ENCODE data around the gene ALKBH8. TPM values are rescaled to one million over a fixed set of nuclear protein-coding genes. Genes with fewer than 3 reads are reported as not detected.
A peak's percentile ranks its signal among the peaks of the same experiment; 100 is the strongest.
"Not testable (repeated sequence)": the region's sequence is repeated elsewhere in the genome, so short reads cannot be mapped to it uniquely, and the experiment has no call there.

Gene ALKBH8
- total and polyA plus RNA-seq, 4 experiments from 2014 or later: 3.5 to 15.2 (median 13.2) TPM

DNA sequence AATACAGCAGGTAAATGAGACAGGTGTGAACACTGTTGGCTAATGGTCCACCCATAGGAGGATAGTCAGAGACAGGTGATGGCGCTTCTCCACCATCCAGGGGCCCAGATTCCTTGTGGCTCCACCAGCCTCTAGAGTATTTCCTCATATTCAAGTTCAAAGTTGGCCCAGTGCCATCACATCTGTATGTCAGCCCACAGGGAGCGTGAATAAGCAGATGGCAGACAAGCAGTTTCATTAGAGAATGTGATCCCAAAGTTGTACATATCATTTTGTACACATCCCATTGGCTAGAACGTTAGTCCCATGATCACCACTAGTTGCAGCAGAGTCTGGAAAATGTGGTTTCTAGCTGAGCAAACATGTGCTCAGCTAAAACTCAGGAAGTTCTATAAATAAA lies 96.9 kb downstream of the ALKBH8 start:
- POLR2A ChIA-PET (ENCODE audit: partially characterized antibody): no interaction called here
- CTCF ChIA-PET (ENCODE audit: partially characterized antibody): no interaction called here
- no peak overlapping the region for H3K4me3 ChIP-seq (ENCODE audit: low read length in 2 of 2)
- Mint-ChIP-seq H3K36me3 (no peaks in the 10 kb centered on the region), H3K4me1 (no peaks in the 10 kb centered on the region), H3K27ac (no peak overlapping the region), H3K9me3 (peaks cover 2 to 10% (median 5%) of the 10 kb centered on the region in 8 donors), H3K4me3 (no peak overlapping the region), H3K27me3 (peaks cover 25 to 33% of the 10 kb centered on the region in 2 donors)
- no peaks in the 10 kb centered on the region for H3K4me1 ChIP-seq (ENCODE audit: insufficient read depth, low read length)
- no peak overlapping the region for H3K27ac ChIP-seq (ENCODE audit: low read depth, low read length)
- H3K9me3 ChIP-seq (ENCODE audit: control insufficient read depth in 1 of 2, low read length in 2 of 2): no peaks in the 10 kb centered on the region
- H3K27me3 ChIP-seq (ENCODE audit: insufficient read depth, low read length): no peaks in the 10 kb centered on the region
- H3K36me3 ChIP-seq (ENCODE audit: insufficient read depth, low read length): no peaks in the 10 kb centered on the region
- no peak for DNase-seq
- intact Hi-C loops (cut with micrococcal nuclease): no loop called here

DNA sequence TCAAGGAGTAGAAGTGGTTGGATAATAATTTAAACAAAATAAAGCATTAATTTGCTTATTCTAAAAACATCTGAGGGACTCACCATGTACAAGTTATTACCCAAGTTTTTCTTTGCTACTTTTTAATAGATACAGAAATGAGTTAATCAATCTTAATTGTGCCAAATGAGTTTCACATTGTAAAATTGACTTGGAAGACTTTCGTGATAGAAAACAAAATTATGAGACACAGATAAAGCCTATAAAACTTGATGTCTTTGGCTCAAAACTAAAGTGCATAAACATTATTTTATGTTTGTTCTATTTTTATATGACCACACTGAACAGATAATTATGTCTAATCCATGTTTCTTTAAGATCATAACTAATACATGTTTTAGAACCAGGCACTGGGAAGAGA lies 97.8 kb downstream of the ALKBH8 start:
- no peak overlapping the region for H3K27ac Mint-ChIP-seq
- no peaks in the 10 kb centered on the region for H3K9me3 ChIP-seq (ENCODE audit: control insufficient read depth in 1 of 2, low read length in 2 of 2)
- H3K27ac ChIP-seq (ENCODE audit: low read depth, low read length): no peak overlapping the region
- DNase-seq: no peak
- intact Hi-C loops (cut with micrococcal nuclease): no loop called here
- H3K9me3 Mint-ChIP-seq: peaks cover 2 to 15% (median 9%) of the 10 kb centered on the region in 8 donors
- H3K36me3 ChIP-seq (ENCODE audit: insufficient read depth, low read length): no peaks in the 10 kb centered on the region
- H3K4me3 ChIP-seq (ENCODE audit: low read length in 2 of 2): no peak overlapping the region
- POLR2A ChIA-PET (ENCODE audit: partially characterized antibody): no interaction called here
- no peaks in the 10 kb centered on the region for H3K36me3 Mint-ChIP-seq
- no peaks in the 10 kb centered on the region for H3K4me1 Mint-ChIP-seq
- H3K27me3 Mint-ChIP-seq: peaks cover 25 to 34% of the 10 kb centered on the region in 2 donors
- H3K4me1 ChIP-seq (ENCODE audit: insufficient read depth, low read length): no peaks in the 10 kb centered on the region
- CTCF ChIA-PET (ENCODE audit: partially characterized antibody): no interaction called here
- H3K4me3 Mint-ChIP-seq: no peak overlapping the region
- H3K27me3 ChIP-seq (ENCODE audit: insufficient read depth, low read length): no peaks in the 10 kb centered on the region

DNA sequence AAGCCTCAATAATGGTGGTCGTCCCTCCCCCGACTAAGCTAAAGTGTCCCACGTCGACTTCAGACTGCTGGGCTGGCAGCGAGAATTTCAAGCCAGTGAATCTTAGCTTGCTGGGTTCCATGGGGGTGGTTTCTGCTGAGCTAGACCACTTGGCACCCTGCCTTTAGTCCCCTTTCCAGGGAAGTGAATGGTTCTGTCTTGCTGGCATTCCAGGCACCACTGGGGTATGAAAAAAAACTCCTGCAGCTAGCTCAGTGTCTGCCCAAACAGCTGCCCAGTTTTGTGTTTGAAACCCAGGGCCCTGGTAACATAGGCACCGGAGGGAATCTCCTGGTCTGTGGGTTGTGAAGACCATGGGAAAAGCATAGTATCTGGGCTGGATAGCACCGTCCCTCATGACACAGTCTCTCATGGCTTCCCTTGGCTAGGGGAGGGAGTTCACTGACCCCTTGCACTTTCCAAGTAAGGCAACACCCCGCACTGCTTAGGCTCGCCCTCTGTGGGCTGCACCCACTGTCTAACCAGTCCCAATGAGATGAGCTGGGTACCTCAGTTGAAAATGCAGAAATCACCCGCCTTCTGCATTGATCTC lies 99.2 kb downstream of the ALKBH8 start:
- H3K4me1 ChIP-seq (ENCODE audit: insufficient read depth, low read length); intact Hi-C loops (cut with micrococcal nuclease); H3K36me3 ChIP-seq (ENCODE audit: insufficient read depth, low read length); POLR2A ChIA-PET (ENCODE audit: partially characterized antibody); H3K9me3 ChIP-seq (ENCODE audit: control insufficient read depth in 1 of 2, low read length in 2 of 2); H3K4me1 Mint-ChIP-seq; H3K4me3 ChIP-seq (ENCODE audit: low read length in 2 of 2); H3K4me3 Mint-ChIP-seq; DNase-seq; H3K27ac ChIP-seq (ENCODE audit: low read depth, low read length); H3K36me3 Mint-ChIP-seq; H3K27ac Mint-ChIP-seq; H3K27me3 ChIP-seq (ENCODE audit: insufficient read depth, low read length): not testable (repeated sequence)
- Mint-ChIP-seq H3K27me3 (peaks cover 21 to 29% of the 10 kb centered on the region in 2 donors), H3K9me3 (peaks cover 0 to 15% (median 9%) of the 10 kb centered on the region in 8 donors)
- CTCF ChIA-PET (ENCODE audit: partially characterized antibody): interaction anchor here (0.6 kb wide), 1 partner anchor 1391 kb away, joined by 3 read pairs; no protein-coding TSS in a partner anchor

DNA sequence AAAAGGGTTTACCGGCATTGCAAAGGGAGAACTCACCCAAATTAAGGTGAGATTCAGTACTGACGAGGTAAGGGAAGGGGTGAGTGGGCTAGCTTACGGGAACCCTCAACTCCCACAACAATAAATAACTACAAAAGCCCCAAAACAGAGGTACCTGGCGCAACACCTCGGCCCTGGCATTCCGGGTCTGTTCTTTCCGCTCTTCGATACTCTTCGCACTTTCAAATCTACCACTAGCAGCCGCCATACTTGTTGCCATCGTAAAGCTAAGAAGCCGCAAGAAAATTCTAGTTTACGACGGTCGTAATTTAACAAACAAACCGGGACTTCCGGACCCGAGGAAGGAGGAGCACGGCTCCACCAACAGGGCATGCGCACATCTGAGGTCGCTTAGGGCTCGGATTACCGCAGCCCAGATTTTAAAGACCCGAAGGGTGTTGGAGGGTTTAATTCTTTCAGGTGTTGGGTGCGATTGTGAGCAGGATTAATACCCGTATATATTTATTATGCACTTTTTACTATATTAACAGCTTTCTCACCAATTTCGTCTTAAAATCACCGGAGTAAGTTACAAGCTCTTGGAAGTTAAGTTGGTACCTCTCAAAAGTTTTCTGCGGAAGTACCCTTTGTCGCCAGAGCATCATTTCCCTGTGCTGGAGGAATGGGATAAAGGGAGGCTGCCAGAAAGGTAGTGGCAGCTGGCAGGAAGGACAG lies 107.8 kb downstream of the ALKBH8 start, which contains the start of gene CWF19L2:
CWF19L2 (minus strand) TSS at position 268 of the 714 bp plus-strand sequence; CDS start at position 259, 9 bp downstream.
- Histone ChIP-seq H3K27ac (ENCODE audit: low read depth, low read length) (peak within 1 kb of the TSS; percentile 81), H3K4me1 (ENCODE audit: insufficient read depth, low read length) (peaks cover 16% of the 10 kb centered on the region), H3K36me3 (ENCODE audit: insufficient read depth, low read length) (peaks cover 15% of the 10 kb centered on the region), H3K9me3 (ENCODE audit: control insufficient read depth in 1 of 2, low read length in 2 of 2) (no peaks in the 10 kb centered on the region), H3K4me3 (ENCODE audit: low read length in 2 of 2) (peak within 1 kb of the TSS; percentile 78 to 90), H3K27me3 (ENCODE audit: insufficient read depth, low read length) (no peaks in the 10 kb centered on the region)
- H3K36me3 Mint-ChIP-seq: peaks cover 8 to 33% of the 10 kb centered on the region in 2 donors
- H3K9me3 Mint-ChIP-seq: no peaks in the 10 kb centered on the region
- H3K4me1 Mint-ChIP-seq: peaks cover 22 to 31% (median 25%) of the 10 kb centered on the region in 4 donors
- peak within 1 kb of the TSS; percentile 80 to 97 (median 95) for H3K27ac Mint-ChIP-seq
- intact Hi-C loops (cut with micrococcal nuclease): loop anchor here (1.0 to 10.0 kb wide), 6 partner anchors 108 to 1435 kb away; partner anchors contain the start of genes AASDHPPT, ALKBH8, C11orf65 and DDX10
- ChIA-PET CTCF (ENCODE audit: partially characterized antibody) (interaction anchor here (1.0 to 2.4 kb wide), 5 partner anchors 10 to 551 kb away, joined by 3 to 8 read pairs (median 4); partner anchors contain the start of genes ALKBH8 and CUL5), POLR2A (ENCODE audit: partially characterized antibody) (interaction anchor here (0.9 to 2.3 kb wide), 6 partner anchors 10 to 1381 kb away, joined by 3 to 23 read pairs (median 6); partner anchors contain the start of genes AASDHPPT, ALKBH8 and KBTBD3)
- H3K27me3 Mint-ChIP-seq: no peaks in the 10 kb centered on the region
- H3K4me3 Mint-ChIP-seq: peak within 1 kb of the TSS; percentile 91 to 97 (median 94)
- peak; percentile 90 to 94 (median 93) for DNase-seq

DNA sequence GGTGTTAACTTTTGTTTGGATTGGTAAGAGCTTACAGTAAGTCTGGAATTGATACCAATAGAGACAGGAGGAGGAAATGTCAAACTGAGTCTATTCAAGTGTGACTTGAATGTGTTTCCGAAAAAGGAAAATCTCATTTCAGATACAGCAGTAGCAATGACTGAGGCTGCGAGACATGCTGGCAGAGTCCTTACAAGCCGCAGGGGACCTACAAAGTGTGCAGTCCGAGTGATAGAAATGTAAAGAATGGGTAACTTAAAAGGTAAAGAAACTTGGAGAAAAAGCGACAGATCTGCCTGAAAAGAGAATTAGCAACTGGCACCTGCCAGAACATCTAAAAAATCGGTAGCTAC lies 108.4 kb downstream of the ALKBH8 start:
- Mint-ChIP-seq H3K4me1 (peaks cover 24 to 33% (median 27%) of the 10 kb centered on the region in 4 donors), H3K4me3 (peak overlapping the region; percentile 91 to 97 (median 94)), H3K9me3 (no peaks in the 10 kb centered on the region), H3K27ac (peak overlapping the region; percentile 80 to 97 (median 95)), H3K27me3 (no peaks in the 10 kb centered on the region), H3K36me3 (peaks cover 10 to 36% of the 10 kb centered on the region in 2 donors)
- ChIA-PET CTCF (ENCODE audit: partially characterized antibody) (interaction anchor here (1.3 to 2.4 kb wide), 4 partner anchors 92 to 551 kb away, joined by 3 to 8 read pairs (median 4); partner anchors contain the start of genes ALKBH8 and CUL5), POLR2A (ENCODE audit: partially characterized antibody) (interaction anchor here (0.9 to 2.3 kb wide), 5 partner anchors 10 to 1380 kb away, joined by 3 to 23 read pairs (median 8); partner anchors contain the start of genes AASDHPPT, ALKBH8 and KBTBD3)
- Histone ChIP-seq H3K36me3 (ENCODE audit: insufficient read depth, low read length) (peaks cover 17% of the 10 kb centered on the region), H3K4me3 (ENCODE audit: low read length in 2 of 2) (peak overlapping the region; percentile 78 to 90), H3K27ac (ENCODE audit: low read depth, low read length) (peak overlapping the region; percentile 81), H3K9me3 (ENCODE audit: control insufficient read depth in 1 of 2, low read length in 2 of 2) (no peaks in the 10 kb centered on the region), H3K27me3 (ENCODE audit: insufficient read depth, low read length) (no peaks in the 10 kb centered on the region), H3K4me1 (ENCODE audit: insufficient read depth, low read length) (peaks cover 16% of the 10 kb centered on the region)
- peak in 1 of 5 donors; percentile 5 for DNase-seq
- intact Hi-C loops (cut with micrococcal nuclease): loop anchor here (1.0 to 10.0 kb wide), 6 partner anchors 108 to 1435 kb away; partner anchors contain the start of genes AASDHPPT, ALKBH8, C11orf65 and DDX10

DNA sequence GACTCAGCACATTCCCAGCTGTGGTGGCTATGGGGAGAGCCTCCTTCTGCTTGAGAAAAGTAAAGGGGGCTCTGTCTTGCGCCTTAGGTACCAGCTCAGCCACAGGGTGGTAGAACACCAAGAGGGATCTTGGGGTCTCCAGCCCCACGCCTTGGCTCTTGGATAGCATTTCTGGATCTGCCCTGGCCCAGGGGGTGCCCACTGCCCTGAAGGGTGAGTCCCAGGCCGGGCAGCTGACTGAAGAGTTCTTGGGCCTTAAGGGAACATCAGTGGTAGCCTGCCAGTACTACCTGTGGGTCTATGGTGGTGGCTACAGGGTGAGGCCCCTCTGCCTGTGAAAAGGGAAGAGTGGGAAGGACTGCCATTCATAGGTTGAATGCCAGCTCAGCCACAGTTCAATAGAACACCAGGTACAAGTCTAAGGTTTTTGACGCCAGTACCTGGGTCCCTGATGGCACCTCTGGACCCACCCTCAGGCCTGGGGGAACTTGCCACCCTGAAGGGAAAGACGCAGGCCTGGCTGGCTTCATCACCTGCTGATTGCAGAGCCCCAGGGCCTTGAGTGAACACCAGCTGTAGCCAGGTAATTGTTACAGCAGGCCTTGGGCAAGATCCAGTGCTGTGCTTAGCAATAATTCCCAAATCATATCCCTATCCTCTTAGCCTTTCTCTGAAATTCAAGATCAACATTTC lies 111.8 kb downstream of the ALKBH8 start:
- ChIA-PET CTCF (ENCODE audit: partially characterized antibody) (no interaction called here), POLR2A (ENCODE audit: partially characterized antibody) (no interaction called here)
- no peaks in the 10 kb centered on the region for H3K27me3 ChIP-seq (ENCODE audit: insufficient read depth, low read length)
- H3K36me3 Mint-ChIP-seq: peaks cover 19 to 55% of the 10 kb centered on the region in 2 donors
- no peaks in the 10 kb centered on the region for H3K27me3 Mint-ChIP-seq
- no peaks in the 10 kb centered on the region for H3K9me3 Mint-ChIP-seq
- H3K4me1 Mint-ChIP-seq: peaks cover 32 to 47% (median 38%) of the 10 kb centered on the region in 4 donors
- H3K9me3 ChIP-seq (ENCODE audit: control insufficient read depth in 1 of 2, low read length in 2 of 2): no peaks in the 10 kb centered on the region
- no peak overlapping the region for H3K4me3 ChIP-seq (ENCODE audit: low read length in 2 of 2)
- H3K4me3 Mint-ChIP-seq: no peak overlapping the region
- DNase-seq: no peak
- H3K4me1 ChIP-seq (ENCODE audit: insufficient read depth, low read length): peaks cover 23% of the 10 kb centered on the region
- intact Hi-C loops (cut with micrococcal nuclease): loop anchor here (10.0 kb wide), 1 partner anchor 1011 kb away; the partner anchor contains the start of gene C11orf65
- no peak overlapping the region for H3K27ac Mint-ChIP-seq
- H3K36me3 ChIP-seq (ENCODE audit: insufficient read depth, low read length): peaks cover 23% of the 10 kb centered on the region
- H3K27ac ChIP-seq (ENCODE audit: low read depth, low read length): no peak overlapping the region
